NCI-H748 (cell line): ENCODE results near the gene PSMB4.
"Not testable (repeated sequence)": the region's sequence is repeated elsewhere in the genome, so short reads cannot be mapped to it uniquely, and the experiment has no call there.

ENCODE experiments used
- DNase-seq: peaks from one replicate; lab custom pipeline; 2025; ENCODE audit not compliant: unreplicated experiment; lab: John Stamatoyannopoulos, UW

Gene PSMB4

GRCh38 chr1:151386002-151386401, 13.4 kb upstream of the PSMB4 start:
- DNase-seq, result no peak

- DNase-seq, result not testable (repeated sequence)
These were observed 8.9 kb upstream of the PSMB4 start for GRCh38 chr1:151390221-151391078.

GRCh38 chr1:151391079-151391563, 8.3 kb upstream of the PSMB4 start:
- DNase-seq, result no peak

- no peak for DNase-seq
These were observed 5.8 kb upstream of the PSMB4 start for GRCh38 chr1:151393583-151393982.

GRCh38 chr1:151396265-151396664, 3.1 kb upstream of the PSMB4 start:
- DNase-seq, result not testable (repeated sequence)

- no peak for DNase-seq
These were observed 1.9 kb downstream of the PSMB4 start for GRCh38 chr1:151401125-151401788.

GRCh38 chr1:151401860-151402259, 2.5 kb downstream of the PSMB4 start:
- DNase-seq, result no peak

GRCh38 chr1:151402764-151403163, 3.4 kb downstream of the PSMB4 start:
- no peak for DNase-seq

- no peak for DNase-seq
These were observed 4.2 kb downstream of the PSMB4 start for GRCh38 chr1:151403612-151404011.

GRCh38 chr1:151405187-151405951, 6.0 kb downstream of the PSMB4 start:
- no peak for DNase-seq

- DNase-seq, result no peak
These were observed 6.8 kb downstream of the PSMB4 start for GRCh38 chr1:151406176-151406575.

- no peak for DNase-seq
These were observed 7.9 kb downstream of the PSMB4 start for GRCh38 chr1:151407304-151407703.

- DNase-seq, result no peak
These were observed 9.5 kb downstream of the PSMB4 start for GRCh38 chr1:151408891-151409290.

GRCh38 chr1:151411884-151412283, 12.5 kb downstream of the PSMB4 start:
- no peak for DNase-seq

GRCh38 chr1:151416231-151416630, 16.9 kb downstream of the PSMB4 start:
- no peak for DNase-seq

- no peak for DNase-seq
These were observed 18.7 kb downstream of the PSMB4 start for GRCh38 chr1:151418081-151418480.

GRCh38 chr1:151419819-151420218, 20.4 kb downstream of the PSMB4 start:
- no peak for DNase-seq

- no peak for DNase-seq
These were observed 25.7 kb downstream of the PSMB4 start for GRCh38 chr1:151425103-151425502.

GRCh38 chr1:151428068-151428467, 28.7 kb downstream of the PSMB4 start:
- DNase-seq, result no peak

GRCh38 chr1:151433827-151434226, 34.5 kb downstream of the PSMB4 start:
- DNase-seq, result not testable (repeated sequence)

GRCh38 chr1:151435174-151435573, 35.8 kb downstream of the PSMB4 start:
- no peak for DNase-seq
